Thyroid gland (tissue), 4 donors: ENCODE data around the gene NAV3.

Experiments
- POLR2A ChIP-seq, 2 donors: fragments of 450-650 bp; IDR thresholded peaks; one replicate each; pipeline ENCODE4 v1.6.1; 2017; ENCODE audit warnings: antibody characterized with exemption in 2 of 2, mild to moderate bottlenecking in 2 of 2, moderate library complexity in 1 of 2
- TF ChIP-seq, protein P1 (sequence below), 6 experiments: fragments of 200-600 bp in 3 of 6; fragments of 450-650 bp in 3 of 6; sonication (generic) in 3 of 6; IDR thresholded peaks; one replicate each; pipeline ENCODE4 v1.5.1; 2016 to 2019; ENCODE audit warnings: antibody characterized with exemption in 6 of 6, mild to moderate bottlenecking in 2 of 6, inconsistent platforms in 1 of 6, moderate library complexity in 1 of 6

- TF ChIP-seq, protein P1, sequence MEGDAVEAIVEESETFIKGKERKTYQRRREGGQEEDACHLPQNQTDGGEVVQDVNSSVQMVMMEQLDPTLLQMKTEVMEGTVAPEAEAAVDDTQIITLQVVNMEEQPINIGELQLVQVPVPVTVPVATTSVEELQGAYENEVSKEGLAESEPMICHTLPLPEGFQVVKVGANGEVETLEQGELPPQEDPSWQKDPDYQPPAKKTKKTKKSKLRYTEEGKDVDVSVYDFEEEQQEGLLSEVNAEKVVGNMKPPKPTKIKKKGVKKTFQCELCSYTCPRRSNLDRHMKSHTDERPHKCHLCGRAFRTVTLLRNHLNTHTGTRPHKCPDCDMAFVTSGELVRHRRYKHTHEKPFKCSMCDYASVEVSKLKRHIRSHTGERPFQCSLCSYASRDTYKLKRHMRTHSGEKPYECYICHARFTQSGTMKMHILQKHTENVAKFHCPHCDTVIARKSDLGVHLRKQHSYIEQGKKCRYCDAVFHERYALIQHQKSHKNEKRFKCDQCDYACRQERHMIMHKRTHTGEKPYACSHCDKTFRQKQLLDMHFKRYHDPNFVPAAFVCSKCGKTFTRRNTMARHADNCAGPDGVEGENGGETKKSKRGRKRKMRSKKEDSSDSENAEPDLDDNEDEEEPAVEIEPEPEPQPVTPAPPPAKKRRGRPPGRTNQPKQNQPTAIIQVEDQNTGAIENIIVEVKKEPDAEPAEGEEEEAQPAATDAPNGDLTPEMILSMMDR (IDR thresholded peaks at IDR 0.05) = no peak
- no peak for TF ChIP-seq POLR2A (IDR thresholded peaks at IDR 0.05)
Measured at GRCh38 chr12:77992760-77993159, 162.1 kb downstream of the NAV3 start.
